ENCODE measurements around the gene PTPN18. TPM values are rescaled to one million over a fixed set of nuclear protein-coding genes. Genes with fewer than 3 reads are reported as not detected.

PTPN18 gene
- 20.4 and 26.6 TPM in 2 replicates for total RNA-seq

GRCh38 chr2:130355578-130356431 lies at the start of gene PTPN18:
TSS of gene PTPN18 (plus strand) at chr2:130356056. CDS start at chr2:130356108, 52 bp downstream.

GRCh38 chr2:130342533-130343275 lies 13.2 kb upstream of the PTPN18 start, which contains the start of gene IMP4:
TSS of gene IMP4 (plus strand) at chr2:130342897. CDS start at chr2:130342933, 36 bp downstream.

Other genes with a start within 250 kb of the PTPN18 start
- under 0.01 TPM in 1 of 2 replicates, not detected in the other for gene POTEF, start 226.8 kb upstream of the PTPN18 start, total RNA-seq
- 0.93 and 1.8 TPM in 2 replicates for gene CCDC74B, start 210.9 kb upstream of the PTPN18 start, total RNA-seq
- gene SMPD4, start 174.5 kb upstream of the PTPN18 start, total RNA-seq: 56.7 and 61.7 TPM in 2 replicates
- gene MZT2B, start 173.8 kb upstream of the PTPN18 start, total RNA-seq: 192 and 220 TPM in 2 replicates
- gene TUBA3E, start 157.6 kb upstream of the PTPN18 start, total RNA-seq: not detected in 2 replicates
- gene IMP4, start 13.2 kb upstream of the PTPN18 start, total RNA-seq: 114 TPM in 2 replicates
- 0.05 and 0.07 TPM in 2 replicates for gene POTEI, start 153.3 kb downstream of the PTPN18 start, total RNA-seq
- not detected in 2 replicates for gene CFC1B, start 165.2 kb downstream of the PTPN18 start, total RNA-seq
- not detected in 2 replicates for gene CFC1, start 243.5 kb downstream of the PTPN18 start, total RNA-seq